GM10266 (cell line): ENCODE measurements around the gene ZNF544.

Source experiments
- DNase-seq: peaks from one replicate; pipeline ENCODE4 v3.0.0; 2012; ENCODE audit errors: extremely low spot score
- TF ChIP-seq, protein P1 (sequence below): IDR thresholded peaks from 2 replicates; pipeline ENCODE4 v1.5.1; 2012; ENCODE audit warnings: mild to moderate bottlenecking, low read depth; ENCODE audit not compliant: control insufficient read depth, insufficient read depth; ENCODE audit errors: missing control alignments

ZNF544 gene

DNA sequence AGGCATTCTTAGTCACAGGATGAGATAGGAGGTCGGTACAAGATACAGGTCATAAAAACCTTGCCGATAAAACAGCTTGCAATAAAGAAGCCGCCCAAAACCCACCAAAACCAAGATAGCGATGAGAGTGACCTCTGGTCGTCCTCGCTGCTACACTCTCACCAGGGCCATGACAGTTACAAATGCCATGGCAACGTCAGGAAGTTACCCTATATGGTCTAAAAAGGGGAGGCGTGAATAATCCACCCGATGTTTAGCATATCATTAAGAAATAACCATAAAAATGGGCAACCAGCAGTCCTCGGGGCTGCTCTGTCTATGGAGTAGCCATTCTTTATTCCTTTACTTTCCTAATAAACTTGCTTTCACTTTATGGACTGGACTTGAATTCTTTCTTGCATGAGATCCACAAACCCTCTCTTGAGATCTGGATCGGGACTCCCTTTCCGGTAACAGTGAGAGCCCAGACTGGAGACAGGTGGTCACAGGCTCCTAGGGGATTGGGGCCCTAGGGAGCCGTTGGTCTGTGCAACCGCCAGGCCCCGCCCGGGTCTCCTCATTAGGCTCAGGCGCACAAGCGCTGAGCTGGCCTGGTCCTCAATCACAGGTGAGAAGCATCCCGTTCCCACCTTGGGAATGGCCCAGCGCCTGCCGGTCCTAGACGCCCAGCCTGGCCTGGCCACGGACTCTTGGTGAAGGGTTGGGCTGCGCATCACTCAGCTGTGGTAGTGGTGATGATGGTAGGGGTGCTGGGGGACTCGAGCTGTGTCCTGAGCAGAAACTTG is 10.9 kb upstream of the ZNF544 start:
- TF ChIP-seq, protein P1, sequence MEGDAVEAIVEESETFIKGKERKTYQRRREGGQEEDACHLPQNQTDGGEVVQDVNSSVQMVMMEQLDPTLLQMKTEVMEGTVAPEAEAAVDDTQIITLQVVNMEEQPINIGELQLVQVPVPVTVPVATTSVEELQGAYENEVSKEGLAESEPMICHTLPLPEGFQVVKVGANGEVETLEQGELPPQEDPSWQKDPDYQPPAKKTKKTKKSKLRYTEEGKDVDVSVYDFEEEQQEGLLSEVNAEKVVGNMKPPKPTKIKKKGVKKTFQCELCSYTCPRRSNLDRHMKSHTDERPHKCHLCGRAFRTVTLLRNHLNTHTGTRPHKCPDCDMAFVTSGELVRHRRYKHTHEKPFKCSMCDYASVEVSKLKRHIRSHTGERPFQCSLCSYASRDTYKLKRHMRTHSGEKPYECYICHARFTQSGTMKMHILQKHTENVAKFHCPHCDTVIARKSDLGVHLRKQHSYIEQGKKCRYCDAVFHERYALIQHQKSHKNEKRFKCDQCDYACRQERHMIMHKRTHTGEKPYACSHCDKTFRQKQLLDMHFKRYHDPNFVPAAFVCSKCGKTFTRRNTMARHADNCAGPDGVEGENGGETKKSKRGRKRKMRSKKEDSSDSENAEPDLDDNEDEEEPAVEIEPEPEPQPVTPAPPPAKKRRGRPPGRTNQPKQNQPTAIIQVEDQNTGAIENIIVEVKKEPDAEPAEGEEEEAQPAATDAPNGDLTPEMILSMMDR: no peak
- DNase-seq: no peak

DNA sequence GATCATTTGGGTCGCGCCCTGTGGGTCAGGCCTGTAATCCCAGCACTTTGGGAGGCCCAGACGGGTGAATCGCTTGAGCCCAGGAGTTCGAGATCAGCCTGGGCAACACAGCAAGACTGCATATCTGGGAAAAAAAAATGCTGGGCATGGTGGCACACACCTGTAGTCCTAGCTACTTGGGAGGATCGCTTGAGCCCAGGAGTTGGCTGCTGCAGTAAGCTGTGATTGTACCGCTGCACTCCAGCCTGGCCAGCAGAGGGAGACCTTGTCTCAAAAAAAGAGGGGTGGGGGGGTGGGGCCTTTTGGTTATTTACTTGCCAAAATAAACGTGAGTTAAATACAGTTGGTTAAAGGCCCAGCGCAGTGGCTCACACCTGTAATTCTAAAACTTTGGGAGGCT is 9.8 kb upstream of the ZNF544 start:
- no peak for DNase-seq
- TF ChIP-seq, protein P1: peak; percentile 27

DNA sequence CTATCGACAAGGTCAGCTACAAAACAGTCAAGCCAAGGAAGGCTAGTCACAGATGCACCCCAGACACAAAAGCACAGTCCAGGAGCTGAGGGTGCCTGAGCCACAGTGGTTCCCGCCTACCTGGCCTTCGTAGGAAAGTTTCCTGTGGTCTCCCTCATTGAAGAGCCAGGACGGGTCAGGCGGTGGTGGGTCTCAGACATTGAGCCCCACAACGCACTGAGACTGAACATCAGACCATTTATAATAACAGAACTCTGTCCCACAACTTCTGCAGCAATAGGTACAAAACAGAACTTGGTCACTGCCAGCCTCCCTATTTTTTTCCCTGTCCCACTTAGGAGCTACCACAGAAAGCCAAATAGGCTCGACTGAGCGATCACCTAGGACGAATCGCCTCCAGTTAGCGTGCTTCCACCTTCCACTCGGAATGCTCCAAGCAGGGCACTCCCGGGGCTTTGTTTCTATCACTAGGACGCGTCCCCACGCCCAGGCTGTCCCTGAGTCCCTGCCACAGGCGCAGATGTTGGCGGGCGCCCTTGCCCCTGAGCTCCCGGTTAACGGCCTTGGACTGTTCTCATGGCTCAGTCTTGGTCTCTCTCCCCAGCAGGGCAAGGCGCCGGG is 640 bp upstream of the ZNF544 start:
- no peak for DNase-seq
- TF ChIP-seq, protein P1: no peak

DNA sequence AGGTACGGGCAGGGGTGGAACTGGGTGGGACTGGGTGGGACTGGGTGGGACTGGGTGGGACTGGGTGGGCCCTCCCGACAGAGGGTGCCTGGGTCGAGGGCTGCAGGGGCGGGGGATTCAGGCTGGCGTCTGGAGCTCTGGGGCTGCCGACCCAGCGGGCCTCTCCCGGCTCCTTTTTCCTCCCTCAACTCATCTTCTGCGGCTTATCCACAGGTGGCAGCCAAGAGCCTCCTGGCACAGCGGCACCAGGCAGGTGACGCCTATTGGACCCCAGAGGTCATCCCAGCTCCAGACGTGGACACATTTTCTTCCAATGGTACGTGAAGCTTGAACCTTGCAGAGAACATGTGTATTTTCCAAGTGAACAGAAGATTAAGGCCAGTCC is 533 bp downstream of the ZNF544 start:
- no peak for DNase-seq
- TF ChIP-seq, protein P1: no peak

DNA sequence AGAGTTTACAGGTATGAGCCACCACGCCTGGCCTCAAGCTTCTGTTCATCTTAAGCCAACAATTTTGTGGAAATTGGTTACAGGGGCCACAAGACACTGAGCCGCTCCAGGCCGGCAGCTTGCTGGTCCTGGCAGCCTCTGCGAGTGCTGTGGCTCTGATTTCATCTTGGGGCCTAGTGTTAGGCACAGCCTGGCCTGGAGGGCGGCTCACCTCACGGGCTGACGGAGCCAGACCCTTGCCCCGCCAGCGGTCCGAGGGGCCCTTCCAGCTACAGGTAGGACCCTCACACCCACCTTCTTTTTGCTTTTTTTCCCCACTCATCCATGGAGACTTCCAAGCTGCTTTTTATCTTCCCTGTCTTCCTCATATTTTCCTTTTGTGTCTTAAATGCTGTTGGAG is 8.6 kb downstream of the ZNF544 start:
- TF ChIP-seq, protein P1: no peak
- DNase-seq: no peak

DNA sequence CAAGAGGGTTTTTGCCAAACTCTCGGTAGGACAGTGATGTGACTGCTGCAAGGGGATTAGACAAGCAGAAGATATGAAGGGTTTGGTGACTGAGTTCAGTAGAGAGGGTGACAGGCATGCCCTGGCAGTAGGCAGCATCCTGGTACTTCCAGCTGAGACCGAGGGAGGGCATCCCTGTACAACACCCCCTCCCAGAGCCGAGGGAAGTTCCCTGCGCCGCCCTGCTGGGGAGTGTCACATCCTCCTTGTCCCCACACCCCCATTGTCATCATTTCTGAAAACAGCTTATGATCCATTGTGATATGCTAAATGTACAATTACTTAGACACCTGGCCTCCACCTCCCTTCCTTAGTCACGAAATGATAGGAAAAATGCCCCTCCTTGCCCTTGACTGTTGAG is 14.6 kb downstream of the ZNF544 start:
- TF ChIP-seq, protein P1: no peak
- DNase-seq: no peak

DNA sequence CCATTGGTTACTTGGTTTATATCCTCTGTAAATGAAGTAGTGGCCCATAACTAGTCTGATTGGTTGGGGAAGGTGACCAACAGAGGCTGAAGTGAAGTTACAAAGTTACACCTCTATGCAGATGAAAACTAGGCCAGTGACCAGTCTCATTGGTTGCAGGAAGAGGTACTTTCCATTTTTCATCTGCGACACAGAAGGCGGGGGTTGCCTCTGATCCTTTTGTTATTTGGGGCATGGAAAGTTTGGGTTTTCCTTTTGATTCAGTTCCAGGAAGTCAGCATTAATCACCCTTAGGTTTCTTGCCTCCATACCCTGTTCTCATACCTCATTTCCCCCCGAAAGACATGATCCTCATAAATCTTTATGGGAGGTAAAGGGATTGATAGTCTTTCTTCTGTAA is 20.2 kb downstream of the ZNF544 start:
- no peak for DNase-seq
- TF ChIP-seq, protein P1: no peak
